Bronchial epithelial cell (primary cell): ENCODE results near the gene UHMK1. TPM values are rescaled to one million over a fixed set of nuclear protein-coding genes. Genes with fewer than 3 reads are reported as not detected.
A peak's percentile ranks its signal among the peaks of the same experiment; 100 is the strongest.

Source experiments
- DNase-seq: peaks from one replicate; pipeline ENCODE4 v3.0.0-alpha.2; 2010; ENCODE audit warnings: low read depth
- FAIRE-seq: peaks from 2 replicates; lab custom pipeline; 2011; peaks lifted over from hg19 to GRCh38; lab: Jason Lieb, UNC
- H3K27me3 ChIP-seq: 2 replicates; pipeline ENCODE4 v1.5.1; 2011; ENCODE audit warnings: low read length; ENCODE audit not compliant: control insufficient read depth, insufficient read depth
- H3K36me3 ChIP-seq: 2 replicates; pipeline ENCODE4 v1.5.1; 2011; ENCODE audit warnings: low read length; ENCODE audit not compliant: control insufficient read depth, insufficient read depth
- H3K4me3 ChIP-seq: 2 replicates; pipeline ENCODE4 v1.5.1; 2011; ENCODE audit warnings: mild to moderate bottlenecking, low read depth, low read length, control low read depth
- total RNA-seq: library from RNA; depleted of rRNA; stranded (reverse); fragments of >200 nt; gene quantifications from 2 replicates; pipeline ENCODE4 v1.2.1, GENCODE V29; 2014
- TF ChIP-seq, protein P1 (sequence below): IDR thresholded peaks from 2 replicates; pipeline ENCODE4 v1.5.1; 2011; ENCODE audit warnings: mild to moderate bottlenecking, moderate library complexity, low read length, control low read depth, inconsistent platforms; ENCODE audit not compliant: insufficient read depth, severe bottlenecking

UHMK1 gene
- total RNA-seq, 1 donor from 2014 or later = 48.7 TPM

DNA sequence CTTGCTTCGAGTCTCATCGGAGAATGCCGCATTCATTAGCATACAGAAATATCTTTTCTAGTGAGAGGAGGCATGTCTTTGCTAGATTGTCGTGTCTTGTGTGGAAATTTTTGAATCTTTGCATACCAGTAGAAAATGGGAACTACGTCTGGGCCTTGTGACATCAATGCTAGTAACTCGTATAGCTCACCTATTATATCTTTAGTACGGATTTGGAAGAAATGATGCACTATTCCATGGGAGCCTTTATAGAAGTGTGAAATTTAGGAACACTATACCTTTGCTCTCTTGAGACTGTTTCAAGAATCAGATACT is 835 bp downstream of the UHMK1 start:
- Histone ChIP-seq H3K36me3 (peaks cover 3% of the 10 kb centered on the region), H3K27me3 (no peaks in the 10 kb centered on the region), H3K4me3 (peak overlapping the region; percentile 97)
- DNase-seq (peak; percentile 6), FAIRE-seq (no peak)
- TF ChIP-seq, protein P1, sequence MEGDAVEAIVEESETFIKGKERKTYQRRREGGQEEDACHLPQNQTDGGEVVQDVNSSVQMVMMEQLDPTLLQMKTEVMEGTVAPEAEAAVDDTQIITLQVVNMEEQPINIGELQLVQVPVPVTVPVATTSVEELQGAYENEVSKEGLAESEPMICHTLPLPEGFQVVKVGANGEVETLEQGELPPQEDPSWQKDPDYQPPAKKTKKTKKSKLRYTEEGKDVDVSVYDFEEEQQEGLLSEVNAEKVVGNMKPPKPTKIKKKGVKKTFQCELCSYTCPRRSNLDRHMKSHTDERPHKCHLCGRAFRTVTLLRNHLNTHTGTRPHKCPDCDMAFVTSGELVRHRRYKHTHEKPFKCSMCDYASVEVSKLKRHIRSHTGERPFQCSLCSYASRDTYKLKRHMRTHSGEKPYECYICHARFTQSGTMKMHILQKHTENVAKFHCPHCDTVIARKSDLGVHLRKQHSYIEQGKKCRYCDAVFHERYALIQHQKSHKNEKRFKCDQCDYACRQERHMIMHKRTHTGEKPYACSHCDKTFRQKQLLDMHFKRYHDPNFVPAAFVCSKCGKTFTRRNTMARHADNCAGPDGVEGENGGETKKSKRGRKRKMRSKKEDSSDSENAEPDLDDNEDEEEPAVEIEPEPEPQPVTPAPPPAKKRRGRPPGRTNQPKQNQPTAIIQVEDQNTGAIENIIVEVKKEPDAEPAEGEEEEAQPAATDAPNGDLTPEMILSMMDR = no peak

GRCh38 chr1:162500805-162501204 is 3.2 kb downstream of the UHMK1 start:
- Histone ChIP-seq H3K4me3 (no peak overlapping the region), H3K36me3 (peaks cover 4% of the 10 kb centered on the region), H3K27me3 (no peaks in the 10 kb centered on the region)
- TF ChIP-seq, protein P1 = no peak
- FAIRE-seq (no peak), DNase-seq (no peak)

GRCh38 chr1:162502077-162502476 is 4.5 kb downstream of the UHMK1 start:
- TF ChIP-seq, protein P1 = no peak
- Histone ChIP-seq H3K4me3 (no peak overlapping the region), H3K36me3 (peaks cover 4% of the 10 kb centered on the region), H3K27me3 (no peaks in the 10 kb centered on the region)
- FAIRE-seq = no peak
- no peak for DNase-seq

- TF ChIP-seq, protein P1 = no peak
- no peak for FAIRE-seq
These were observed 5.3 kb downstream of the UHMK1 start for GRCh38 chr1:162502928-162503327.

DNA sequence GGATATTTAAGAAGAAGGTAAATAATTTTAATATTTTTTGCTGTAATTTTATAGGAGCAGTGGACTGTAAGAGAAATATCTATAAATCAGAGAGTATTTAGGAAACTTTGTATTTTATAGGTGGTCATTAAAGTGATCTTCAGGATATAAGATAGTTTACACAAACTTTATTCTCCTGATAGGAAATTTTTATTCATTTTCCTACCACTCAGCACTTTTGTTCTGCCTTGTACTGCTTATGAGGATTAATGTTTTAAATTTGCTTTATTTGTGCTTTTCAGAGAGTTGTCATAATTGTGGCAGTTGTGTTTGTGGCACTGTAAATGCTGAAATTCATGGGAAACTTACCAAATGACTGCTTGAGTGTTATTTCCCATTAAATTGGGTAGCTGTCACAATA is 29.7 kb downstream of the UHMK1 start:
- peaks cover 3% of the 10 kb centered on the region for H3K36me3 ChIP-seq
- TF ChIP-seq, protein P1 = no peak

More at GRCh38 chr1:162502928-162503327, 5.3 kb downstream of the UHMK1 start:
- Histone ChIP-seq H3K4me3 (no peak overlapping the region), H3K27me3 (no peaks in the 10 kb centered on the region), H3K36me3 (peaks cover 4% of the 10 kb centered on the region)
- DNase-seq = no peak

DNA sequence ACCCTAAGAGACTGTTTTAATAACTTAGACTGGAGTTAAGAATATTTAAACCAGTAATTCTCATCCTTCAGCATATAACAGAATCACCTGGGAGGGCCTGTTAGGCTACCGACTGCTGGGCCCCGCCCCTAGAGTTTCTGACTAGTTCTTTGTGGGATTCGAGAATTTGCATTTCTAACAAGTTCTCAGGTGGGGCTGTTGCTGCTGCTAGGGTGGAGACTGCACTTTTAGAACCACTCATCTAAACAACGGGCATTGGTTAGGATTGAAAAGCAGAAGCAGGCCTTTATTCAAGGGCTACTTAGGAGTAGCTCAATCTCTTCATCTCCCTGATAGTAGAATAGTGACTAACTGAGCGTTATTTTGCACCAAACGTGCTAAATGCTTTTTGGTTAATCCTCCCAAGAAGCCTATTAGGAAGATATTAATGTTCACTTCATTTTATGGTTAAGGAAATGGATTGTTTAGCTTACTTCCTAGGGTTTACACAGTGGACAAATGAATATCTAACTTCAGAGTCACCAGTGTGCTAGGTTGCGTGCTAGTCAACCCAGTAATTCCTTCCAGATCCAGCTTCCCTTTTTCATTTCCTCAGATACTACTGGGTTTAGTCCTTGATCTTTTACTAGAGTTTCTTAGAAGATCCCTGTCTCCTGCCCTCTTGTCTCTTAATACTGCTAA is 32.8 kb downstream of the UHMK1 start:
- TF ChIP-seq, protein P1 = no peak

More for the DNA sequence above, 29.7 kb downstream of the UHMK1 start:
- H3K27me3 ChIP-seq = no peaks in the 10 kb centered on the region
- no peak overlapping the region for H3K4me3 ChIP-seq
- no peak for FAIRE-seq
- no peak for DNase-seq

More for the DNA sequence above, 32.8 kb downstream of the UHMK1 start:
- DNase-seq = peak; percentile 13
- Histone ChIP-seq H3K27me3 (no peaks in the 10 kb centered on the region), H3K4me3 (no peak overlapping the region), H3K36me3 (no peaks in the 10 kb centered on the region)
- FAIRE-seq = no peak
